Nephron progenitor cell (in vitro differentiated cells): ENCODE measurements around the gene SLC25A6.
A peak's percentile ranks its signal among the peaks of the same experiment; 100 is the strongest.

Experiments
- DNase-seq: peaks from one replicate; pipeline ENCODE4 v3.0.0; 2021
- H3K27ac Mint-ChIP-seq: 2 replicates; pipeline ENCODE4 v1.8.0; 2021; ENCODE audit warnings: mild to moderate bottlenecking, moderate library complexity, mixed read lengths
- H3K27me3 Mint-ChIP-seq: 2 replicates; pipeline ENCODE4 v1.8.0; 2021; ENCODE audit warnings: mild to moderate bottlenecking, low read depth, mixed read lengths; ENCODE audit not compliant: poor library complexity
- H3K36me3 Mint-ChIP-seq: 2 replicates; pipeline ENCODE4 v1.8.0; 2021; ENCODE audit warnings: low read depth, mixed read lengths
- H3K4me1 Mint-ChIP-seq: 2 replicates; pipeline ENCODE4 v1.8.0; 2021; ENCODE audit warnings: mixed read lengths
- H3K4me3 Mint-ChIP-seq: 2 replicates; pipeline ENCODE4 v1.8.0; 2021; ENCODE audit warnings: mild to moderate bottlenecking, moderate library complexity, mixed read lengths
- H3K9me3 Mint-ChIP-seq: 2 replicates; pipeline ENCODE4 v1.8.0; 2021; ENCODE audit warnings: mild to moderate bottlenecking, moderate library complexity, mixed read lengths
- TF ChIP-seq, protein P1 (sequence below): fragments of 200-600 bp; sonication (generic); IDR thresholded peaks from 2 replicates; pipeline ENCODE4 v1.5.0; 2021; ENCODE audit warnings: antibody characterized with exemption

The SLC25A6 gene

DNA sequence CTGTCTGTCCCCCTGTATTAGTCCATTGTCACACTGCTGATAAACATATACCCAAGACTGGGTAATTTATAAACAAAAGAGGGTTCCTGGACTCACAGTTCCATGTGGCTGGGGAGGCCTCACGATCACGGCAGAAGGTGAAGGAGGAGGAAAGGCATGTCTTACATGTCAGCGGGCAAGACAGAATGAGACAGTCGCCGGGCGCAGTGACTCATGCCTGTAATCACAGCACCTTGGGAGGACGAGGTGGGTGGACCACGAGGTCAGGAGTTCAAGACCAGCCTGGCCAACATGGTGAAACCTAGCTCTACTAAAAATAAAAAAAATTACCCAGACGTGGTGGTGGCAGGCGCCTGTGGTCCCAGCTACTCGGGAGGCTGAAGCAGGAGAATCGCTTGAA, 30.6 kb downstream of the SLC25A6 start:
- Mint-ChIP-seq H3K27me3 (peaks cover 3% of the 10 kb centered on the region), H3K27ac (no peak overlapping the region), H3K36me3 (peaks cover 57% of the 10 kb centered on the region), H3K4me3 (no peak overlapping the region), H3K4me1 (peaks cover 2% of the 10 kb centered on the region), H3K9me3 (peaks cover 17% of the 10 kb centered on the region)
- DNase-seq, result no peak
- TF ChIP-seq, protein P1, sequence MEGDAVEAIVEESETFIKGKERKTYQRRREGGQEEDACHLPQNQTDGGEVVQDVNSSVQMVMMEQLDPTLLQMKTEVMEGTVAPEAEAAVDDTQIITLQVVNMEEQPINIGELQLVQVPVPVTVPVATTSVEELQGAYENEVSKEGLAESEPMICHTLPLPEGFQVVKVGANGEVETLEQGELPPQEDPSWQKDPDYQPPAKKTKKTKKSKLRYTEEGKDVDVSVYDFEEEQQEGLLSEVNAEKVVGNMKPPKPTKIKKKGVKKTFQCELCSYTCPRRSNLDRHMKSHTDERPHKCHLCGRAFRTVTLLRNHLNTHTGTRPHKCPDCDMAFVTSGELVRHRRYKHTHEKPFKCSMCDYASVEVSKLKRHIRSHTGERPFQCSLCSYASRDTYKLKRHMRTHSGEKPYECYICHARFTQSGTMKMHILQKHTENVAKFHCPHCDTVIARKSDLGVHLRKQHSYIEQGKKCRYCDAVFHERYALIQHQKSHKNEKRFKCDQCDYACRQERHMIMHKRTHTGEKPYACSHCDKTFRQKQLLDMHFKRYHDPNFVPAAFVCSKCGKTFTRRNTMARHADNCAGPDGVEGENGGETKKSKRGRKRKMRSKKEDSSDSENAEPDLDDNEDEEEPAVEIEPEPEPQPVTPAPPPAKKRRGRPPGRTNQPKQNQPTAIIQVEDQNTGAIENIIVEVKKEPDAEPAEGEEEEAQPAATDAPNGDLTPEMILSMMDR, result no peak

DNA sequence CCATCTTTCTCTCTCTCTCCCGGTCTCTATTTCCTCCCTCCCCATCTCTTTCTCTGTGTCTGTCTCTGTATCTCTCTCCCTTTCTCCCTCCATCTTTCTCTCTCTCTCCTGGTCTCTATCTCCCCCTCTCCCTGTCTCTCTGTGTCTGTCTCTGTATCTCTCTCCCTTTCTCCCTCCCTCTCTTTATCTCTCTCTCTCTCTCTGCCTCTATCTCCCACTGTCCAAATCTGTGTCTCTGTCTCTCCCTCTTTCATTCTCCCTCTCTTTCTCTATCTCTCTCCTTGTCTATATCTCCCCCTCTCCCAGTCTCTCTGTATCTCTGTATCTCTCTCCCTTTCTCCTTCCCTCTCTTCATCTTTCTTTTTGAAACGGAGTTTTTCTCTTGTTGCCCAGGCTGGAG, 31.7 kb downstream of the SLC25A6 start:
- Mint-ChIP-seq H3K4me1 (peaks cover 11% of the 10 kb centered on the region), H3K4me3 (no peak overlapping the region), H3K27ac (peak overlapping the region; percentile 36), H3K9me3 (peaks cover 17% of the 10 kb centered on the region), H3K36me3 (peaks cover 63% of the 10 kb centered on the region), H3K27me3 (peaks cover 3% of the 10 kb centered on the region)
- no peak for DNase-seq
- TF ChIP-seq, protein P1, result no peak

DNA sequence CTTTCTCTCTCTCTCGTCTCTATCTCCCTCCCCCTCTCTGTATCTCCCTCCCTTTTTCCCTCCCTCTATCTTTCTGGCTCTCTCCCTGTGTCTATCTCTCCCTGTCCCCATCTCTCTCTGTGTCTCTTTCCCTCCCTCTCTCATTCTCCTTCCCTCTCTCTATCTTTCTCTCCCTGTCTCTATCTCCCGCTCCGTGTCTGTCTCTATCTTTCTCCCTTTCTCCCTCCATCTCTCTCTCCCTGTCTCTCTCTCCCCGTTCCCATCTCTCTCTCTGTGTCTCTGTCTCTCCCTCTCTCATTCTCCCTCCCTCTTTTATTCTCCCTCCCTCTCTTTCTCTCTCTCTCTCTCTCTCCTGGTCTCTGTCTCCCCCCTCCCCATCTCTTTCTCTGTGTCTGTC, 32.4 kb downstream of the SLC25A6 start:
- H3K4me3 Mint-ChIP-seq, result no peak overlapping the region
- peaks cover 11% of the 10 kb centered on the region for H3K4me1 Mint-ChIP-seq
- peak overlapping the region; percentile 30 for H3K27ac Mint-ChIP-seq
- H3K36me3 Mint-ChIP-seq, result peaks cover 59% of the 10 kb centered on the region
- DNase-seq, result no peak
- peaks cover 17% of the 10 kb centered on the region for H3K9me3 Mint-ChIP-seq
- TF ChIP-seq, protein P1, result no peak
- peaks cover 3% of the 10 kb centered on the region for H3K27me3 Mint-ChIP-seq

DNA sequence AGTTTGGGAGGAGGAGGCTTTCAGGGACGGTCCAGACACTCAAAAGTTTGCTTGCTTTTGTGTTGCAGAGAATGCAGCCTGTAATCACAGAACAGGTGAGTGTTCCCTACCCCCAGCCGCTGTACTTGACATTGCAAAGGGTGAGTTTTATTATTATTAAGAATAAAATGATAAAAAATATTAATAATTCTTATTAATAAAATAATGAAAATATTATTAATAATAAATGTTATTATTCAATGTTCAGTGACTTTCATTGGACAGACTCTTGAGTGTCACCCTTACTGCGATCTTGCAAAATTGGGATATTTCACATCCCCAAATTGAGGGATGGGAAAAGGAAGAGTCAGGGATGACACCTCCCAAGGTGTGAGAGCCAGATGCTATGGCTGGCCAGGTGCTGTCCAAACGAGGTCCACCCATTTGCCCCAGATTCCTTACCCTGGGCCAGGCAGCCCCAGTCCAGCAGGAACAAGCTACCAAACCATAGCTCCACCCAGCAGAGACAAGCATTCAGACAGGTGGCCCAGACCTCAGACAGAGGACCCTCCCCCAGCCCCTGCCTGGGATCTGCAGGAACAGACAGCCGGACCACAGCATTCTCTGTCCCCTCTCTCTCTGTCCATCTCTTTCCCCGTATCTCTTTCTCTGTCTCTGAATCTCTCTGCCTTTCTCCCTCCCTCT, 33.0 kb downstream of the SLC25A6 start:
- Mint-ChIP-seq H3K27me3 (peaks cover 3% of the 10 kb centered on the region), H3K4me3 (no peak overlapping the region), H3K36me3 (peaks cover 59% of the 10 kb centered on the region), H3K9me3 (peaks cover 17% of the 10 kb centered on the region), H3K4me1 (peaks cover 15% of the 10 kb centered on the region), H3K27ac (peak overlapping the region; percentile 30)
- no peak for DNase-seq
- TF ChIP-seq, protein P1, result no peak

DNA sequence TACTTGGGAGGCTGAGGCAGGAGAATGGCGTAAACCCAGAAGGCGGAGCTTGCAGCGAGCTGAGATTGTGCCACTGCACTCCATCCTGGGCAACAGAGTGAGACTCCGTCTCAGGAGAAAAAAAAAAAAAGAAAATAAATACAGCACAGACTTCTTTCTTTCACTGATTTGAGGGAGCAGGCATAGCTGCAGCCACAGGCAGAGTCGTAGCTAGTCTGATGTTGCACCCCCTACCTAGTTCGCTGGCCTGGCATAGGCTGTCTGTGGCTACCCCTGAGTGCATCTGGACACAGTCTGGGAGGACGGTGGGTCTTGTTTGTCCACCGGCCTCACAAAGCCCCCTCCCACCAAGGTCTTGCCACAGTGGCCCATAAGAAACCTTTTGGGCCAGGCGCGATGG, 33.9 kb downstream of the SLC25A6 start:
- Mint-ChIP-seq H3K4me1 (peaks cover 15% of the 10 kb centered on the region), H3K4me3 (no peak overlapping the region), H3K27me3 (peaks cover 3% of the 10 kb centered on the region), H3K27ac (no peak overlapping the region), H3K36me3 (peaks cover 53% of the 10 kb centered on the region), H3K9me3 (peaks cover 17% of the 10 kb centered on the region)
- TF ChIP-seq, protein P1, result no peak
- DNase-seq, result no peak
